K562 (cell line): ENCODE measurements around the gene GAL3ST3. TPM values are rescaled to one million over a fixed set of nuclear protein-coding genes. Genes with fewer than 3 reads are reported as not detected.
A peak's percentile ranks its signal among the peaks of the same experiment; 100 is the strongest.

Source experiments
- BRD4 ChIP-seq: fragments of 200-600 bp; sonication (generic); IDR thresholded peaks from 2 replicates; pipeline ENCODE4 v1.6.1; 2017; ENCODE audit warnings: inconsistent platforms
- CHD1 ChIP-seq: fragments of 200-600 bp; sonication (generic); IDR thresholded peaks from one replicate; pipeline ENCODE4 v1.6.1; 2012; ENCODE audit warnings: mild to moderate bottlenecking, moderate library complexity, low read length, inconsistent platforms
- FOS ChIP-seq: IDR thresholded peaks from 3 replicates; pipeline ENCODE4 v1.6.1; 2011; ENCODE audit not compliant: insufficient read length; ENCODE audit errors: extremely low read depth
- FOXK2 ChIP-seq, 2 experiments: fragments of 450-650 bp; IDR thresholded peaks in 1 of 2; conservative IDR thresholded peaks in 1 of 2; 2 replicates each; pipeline ENCODE4 v1.6.1; 2016; ENCODE audit warnings: low read depth in 2 of 2, mild to moderate bottlenecking in 1 of 2
- KLF13 ChIP-seq: fragments of 450-650 bp; IDR thresholded peaks from 2 replicates; pipeline ENCODE4 v1.6.1; 2016; ENCODE audit warnings: missing genetic modification characterization, low read depth, mild to moderate bottlenecking, missing compliant biosample characterization, moderate library complexity, borderline replicate concordance
- LCOR ChIP-seq: sonication (generic); formaldehyde crosslinking; IDR thresholded peaks from 2 replicates; pipeline ENCODE4 v1.8.0; 2022; ENCODE audit warnings: mild to moderate bottlenecking, missing genetic modification reagents
- NR1H2 ChIP-seq: sonication (generic); formaldehyde crosslinking; IDR thresholded peaks from 2 replicates; pipeline ENCODE4 v1.4.0; 2020; ENCODE audit warnings: mild to moderate bottlenecking, missing genetic modification reagents
- NUFIP1 ChIP-seq: fragments of 450-650 bp; IDR thresholded peaks from 2 replicates; pipeline ENCODE4 v1.6.1; 2018; ENCODE audit not compliant: partially characterized antibody
- RBM17 ChIP-seq: fragments of 200-400 bp; formaldehyde crosslinking; IDR thresholded peaks from 2 replicates; pipeline ENCODE4 v1.6.1; 2017; ENCODE audit warnings: low read depth, mild to moderate bottlenecking, low read length, borderline replicate concordance
- SIRT6 ChIP-seq: IDR thresholded peaks from one replicate; pipeline ENCODE4 v1.6.1; 2012; ENCODE audit warnings: low read depth, mild to moderate bottlenecking, control low read depth, inconsistent platforms, low read length, moderate library complexity
- SP1 ChIP-seq: sonication (generic); formaldehyde crosslinking; IDR thresholded peaks from 2 replicates; pipeline ENCODE4 v1.8.1; 2022; ENCODE audit warnings: mild to moderate bottlenecking, missing genetic modification reagents
- SRSF3 ChIP-seq: fragments of 200-400 bp; formaldehyde crosslinking; IDR thresholded peaks from 2 replicates; pipeline ENCODE4 v1.6.1; 2016; ENCODE audit warnings: mild to moderate bottlenecking, low read length, moderate library complexity; ENCODE audit not compliant: insufficient read depth
- SRSF9 ChIP-seq: fragments of 200-400 bp; formaldehyde crosslinking; IDR thresholded peaks from 2 replicates; pipeline ENCODE4 v1.6.1; 2017; ENCODE audit warnings: low read depth, low read length, borderline replicate concordance
- TRIM24 ChIP-seq, 2 experiments: fragments of 450-650 bp; IDR thresholded peaks; 2 replicates each; pipeline ENCODE4 v1.6.1; 2016
- XRCC5 ChIP-seq: fragments of 200-400 bp; formaldehyde crosslinking; IDR thresholded peaks from 2 replicates; pipeline ENCODE4 v1.6.1; 2017; ENCODE audit warnings: low read depth, mild to moderate bottlenecking, low read length
- ZNF354B ChIP-seq: fragments of 250-450 bp; sonication (Bioruptor Pico); IDR thresholded peaks from 2 replicates; pipeline ENCODE4 v1.4.0; 2020
- polyA plus RNA-seq, 8 experiments: library from polyadenylated mRNA; depleted of rRNA in 4 of 8; stranded (reverse) in 5 of 8; unstranded in 3 of 8; fragments of >200 nt; fragmentation: Nextera tagmentation in 2 of 8; fragmentation: Illumina TruSeq in 1 of 8; extraction: Ambion mirVana in 2 of 8; extraction: Trizol in 1 of 8; gene quantifications; 2 replicates each; pipeline versions ENCODE4 v1.2.1 to v1.2.3, GENCODE V29; 2011 to 2014; ENCODE audit warnings: inconsistent platforms in 1 of 8, missing spikeins in 1 of 8
- total RNA-seq, 7 experiments: library from RNA; depleted of rRNA in 6 of 7; stranded (reverse); fragments of >200 nt in 6 of 7; fragmentation: Illumina TruSeq in 2 of 7; extraction: Trizol in 2 of 7; gene quantifications; 2 replicates each; pipeline versions ENCODE4 v1.2.1 to v1.2.3, GENCODE V29; 2011 to 2021; ENCODE audit warnings: low replicate concordance in 1 of 7
- TF ChIP-seq, protein P1 (sequence below): sonication (generic); formaldehyde crosslinking; IDR thresholded peaks from 2 replicates; pipeline ENCODE4 v1.8.0; 2022; ENCODE audit warnings: missing genetic modification reagents, mild to moderate bottlenecking, borderline replicate concordance
- TF ChIP-seq, protein P2 (sequence below): IDR thresholded peaks from 2 replicates; pipeline ENCODE4 v1.6.1; 2011; ENCODE audit not compliant: insufficient read length; ENCODE audit errors: extremely low read depth
- TF ChIP-seq, protein P3 (sequence below): IDR thresholded peaks from 2 replicates; pipeline ENCODE4 v1.6.1; 2011; ENCODE audit warnings: borderline replicate concordance, low read depth, mild to moderate bottlenecking, moderate library complexity, low read length; ENCODE audit not compliant: insufficient read depth, poor library complexity, severe bottlenecking
- TF ChIP-seq, protein P4 (sequence below), 3 experiments: IDR thresholded peaks in 2 of 3; conservative IDR thresholded peaks in 1 of 3; 2 replicates each; pipeline ENCODE4 v1.5.1; 2011 to 2012; ENCODE audit warnings: low read length in 3 of 3, mild to moderate bottlenecking in 3 of 3, control low read depth in 2 of 3, improper control_type of control experiment in 1 of 3, inconsistent platforms in 1 of 3, low read depth in 1 of 3, mixed read lengths in 1 of 3, moderate library complexity in 1 of 3; ENCODE audit not compliant: insufficient read depth in 2 of 3

GAL3ST3 gene
- total and polyA plus RNA-seq, 9 of the 15 experiments (the other 6 are each of a cell fraction or from before 2014, with no cell fraction given), result not detected

DNA sequence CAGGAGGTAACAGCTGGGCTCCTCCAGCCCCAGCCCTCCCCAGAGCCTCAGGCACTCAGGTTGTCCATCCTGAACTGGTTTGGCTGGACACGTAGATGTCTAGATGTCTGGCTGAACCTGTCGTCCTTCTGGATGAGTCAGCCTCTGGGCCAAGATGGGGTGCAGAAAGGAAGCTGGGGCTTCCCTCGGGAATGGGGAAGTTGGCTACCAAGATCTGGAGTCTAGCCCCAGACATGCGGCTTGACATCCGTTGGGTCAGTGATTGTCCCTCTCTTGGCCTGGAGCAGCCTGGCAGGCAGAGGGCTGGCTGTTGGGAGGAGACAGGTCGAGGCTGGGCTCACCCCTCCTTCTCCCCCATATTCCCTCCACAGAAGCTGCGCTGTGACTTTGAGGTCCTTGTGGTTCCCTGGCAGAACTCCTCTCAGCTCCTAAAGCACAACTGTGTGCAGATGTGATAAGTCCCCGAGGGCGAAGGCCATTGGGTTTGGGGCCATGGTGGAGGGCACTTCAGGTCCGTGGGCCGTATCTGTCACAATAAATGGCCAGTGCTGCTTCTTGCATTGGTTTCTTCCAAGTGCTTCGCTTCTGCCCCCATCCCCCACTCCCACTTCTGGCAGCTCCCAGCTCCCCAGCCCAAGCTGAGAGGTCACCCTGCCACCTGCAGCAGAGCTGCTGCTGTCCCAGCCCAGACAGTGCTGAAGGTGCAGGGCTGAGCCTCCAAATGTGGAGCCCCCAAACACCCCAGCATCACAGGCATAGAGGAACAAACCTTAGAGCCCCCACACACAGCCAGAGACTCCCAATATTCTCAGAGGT, 35.8 kb downstream of the GAL3ST3 start (continued):
- TF ChIP-seq, protein P1, sequence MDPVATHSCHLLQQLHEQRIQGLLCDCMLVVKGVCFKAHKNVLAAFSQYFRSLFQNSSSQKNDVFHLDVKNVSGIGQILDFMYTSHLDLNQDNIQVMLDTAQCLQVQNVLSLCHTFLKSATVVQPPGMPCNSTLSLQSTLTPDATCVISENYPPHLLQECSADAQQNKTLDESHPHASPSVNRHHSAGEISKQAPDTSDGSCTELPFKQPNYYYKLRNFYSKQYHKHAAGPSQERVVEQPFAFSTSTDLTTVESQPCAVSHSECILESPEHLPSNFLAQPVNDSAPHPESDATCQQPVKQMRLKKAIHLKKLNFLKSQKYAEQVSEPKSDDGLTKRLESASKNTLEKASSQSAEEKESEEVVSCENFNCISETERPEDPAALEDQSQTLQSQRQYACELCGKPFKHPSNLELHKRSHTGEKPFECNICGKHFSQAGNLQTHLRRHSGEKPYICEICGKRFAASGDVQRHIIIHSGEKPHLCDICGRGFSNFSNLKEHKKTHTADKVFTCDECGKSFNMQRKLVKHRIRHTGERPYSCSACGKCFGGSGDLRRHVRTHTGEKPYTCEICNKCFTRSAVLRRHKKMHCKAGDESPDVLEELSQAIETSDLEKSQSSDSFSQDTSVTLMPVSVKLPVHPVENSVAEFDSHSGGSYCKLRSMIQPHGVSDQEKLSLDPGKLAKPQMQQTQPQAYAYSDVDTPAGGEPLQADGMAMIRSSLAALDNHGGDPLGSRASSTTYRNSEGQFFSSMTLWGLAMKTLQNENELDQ (CRISPR knock-in tag), result no peak
- TF ChIP-seq RBM17, result no peak
- TF ChIP-seq BRD4, result no peak
- TF ChIP-seq, protein P2, sequence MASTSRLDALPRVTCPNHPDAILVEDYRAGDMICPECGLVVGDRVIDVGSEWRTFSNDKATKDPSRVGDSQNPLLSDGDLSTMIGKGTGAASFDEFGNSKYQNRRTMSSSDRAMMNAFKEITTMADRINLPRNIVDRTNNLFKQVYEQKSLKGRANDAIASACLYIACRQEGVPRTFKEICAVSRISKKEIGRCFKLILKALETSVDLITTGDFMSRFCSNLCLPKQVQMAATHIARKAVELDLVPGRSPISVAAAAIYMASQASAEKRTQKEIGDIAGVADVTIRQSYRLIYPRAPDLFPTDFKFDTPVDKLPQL, result no peak
- no peak for TF ChIP-seq FOS
- no peak for TF ChIP-seq SRSF3
- TF ChIP-seq CHD1, result no peak
- no peak for TF ChIP-seq SP1
- TF ChIP-seq KLF13 (tag), result no peak
- TF ChIP-seq SRSF9, result no peak
- TF ChIP-seq NR1H2 (CRISPR knock-in tag), result peak; percentile 26; the same call in 1 of the 2 replicates
- TF ChIP-seq TRIM24 (IDR thresholded peaks at IDR 0.05), result no peak
- TF ChIP-seq FOXK2 (conservative IDR thresholded peaks at IDR 0.05 in 1 of 2, IDR thresholded peaks at IDR 0.05 in 1 of 2; ENCODE audit: low read depth in 2 of 2), result no peak
- TF ChIP-seq, protein P3, sequence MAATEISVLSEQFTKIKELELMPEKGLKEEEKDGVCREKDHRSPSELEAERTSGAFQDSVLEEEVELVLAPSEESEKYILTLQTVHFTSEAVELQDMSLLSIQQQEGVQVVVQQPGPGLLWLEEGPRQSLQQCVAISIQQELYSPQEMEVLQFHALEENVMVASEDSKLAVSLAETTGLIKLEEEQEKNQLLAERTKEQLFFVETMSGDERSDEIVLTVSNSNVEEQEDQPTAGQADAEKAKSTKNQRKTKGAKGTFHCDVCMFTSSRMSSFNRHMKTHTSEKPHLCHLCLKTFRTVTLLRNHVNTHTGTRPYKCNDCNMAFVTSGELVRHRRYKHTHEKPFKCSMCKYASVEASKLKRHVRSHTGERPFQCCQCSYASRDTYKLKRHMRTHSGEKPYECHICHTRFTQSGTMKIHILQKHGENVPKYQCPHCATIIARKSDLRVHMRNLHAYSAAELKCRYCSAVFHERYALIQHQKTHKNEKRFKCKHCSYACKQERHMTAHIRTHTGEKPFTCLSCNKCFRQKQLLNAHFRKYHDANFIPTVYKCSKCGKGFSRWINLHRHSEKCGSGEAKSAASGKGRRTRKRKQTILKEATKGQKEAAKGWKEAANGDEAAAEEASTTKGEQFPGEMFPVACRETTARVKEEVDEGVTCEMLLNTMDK, result no peak
- no peak for TF ChIP-seq XRCC5
- TF ChIP-seq NUFIP1, result no peak
- no peak for TF ChIP-seq LCOR (CRISPR knock-in tag)
- TF ChIP-seq, protein P4, sequence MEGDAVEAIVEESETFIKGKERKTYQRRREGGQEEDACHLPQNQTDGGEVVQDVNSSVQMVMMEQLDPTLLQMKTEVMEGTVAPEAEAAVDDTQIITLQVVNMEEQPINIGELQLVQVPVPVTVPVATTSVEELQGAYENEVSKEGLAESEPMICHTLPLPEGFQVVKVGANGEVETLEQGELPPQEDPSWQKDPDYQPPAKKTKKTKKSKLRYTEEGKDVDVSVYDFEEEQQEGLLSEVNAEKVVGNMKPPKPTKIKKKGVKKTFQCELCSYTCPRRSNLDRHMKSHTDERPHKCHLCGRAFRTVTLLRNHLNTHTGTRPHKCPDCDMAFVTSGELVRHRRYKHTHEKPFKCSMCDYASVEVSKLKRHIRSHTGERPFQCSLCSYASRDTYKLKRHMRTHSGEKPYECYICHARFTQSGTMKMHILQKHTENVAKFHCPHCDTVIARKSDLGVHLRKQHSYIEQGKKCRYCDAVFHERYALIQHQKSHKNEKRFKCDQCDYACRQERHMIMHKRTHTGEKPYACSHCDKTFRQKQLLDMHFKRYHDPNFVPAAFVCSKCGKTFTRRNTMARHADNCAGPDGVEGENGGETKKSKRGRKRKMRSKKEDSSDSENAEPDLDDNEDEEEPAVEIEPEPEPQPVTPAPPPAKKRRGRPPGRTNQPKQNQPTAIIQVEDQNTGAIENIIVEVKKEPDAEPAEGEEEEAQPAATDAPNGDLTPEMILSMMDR (IDR thresholded peaks at IDR 0.05 in 2 of 3, conservative IDR thresholded peaks at IDR 0.05 in 1 of 3; ENCODE audit: insufficient read depth in 2 of 3, low read depth in 1 of 3, low read length in 3 of 3), result no peak
- no peak for TF ChIP-seq SIRT6
- TF ChIP-seq ZNF354B (CRISPR knock-in tag), result no peak
